HG03066 (cell line): ENCODE measurements around the gene TMEM129.

Experiments used
- ATAC-seq: cut with Tn5 transposase; IDR thresholded peaks from one replicate; pipeline ENCODE4 v1.9.1; 2021; ENCODE audit warnings: low read depth; ENCODE audit not compliant: unreplicated experiment

Gene TMEM129

GRCh38 chr4:1758306-1759121 lies 37.4 kb upstream of the TMEM129 start:
- no peak for ATAC-seq

- ATAC-seq: no peak
Observed at GRCh38 chr4:1757836-1758235, 36.7 kb upstream of the TMEM129 start.

- no peak for ATAC-seq
Observed at GRCh38 chr4:1756893-1757779, 36.0 kb upstream of the TMEM129 start.

- no peak for ATAC-seq
Observed at GRCh38 chr4:1756079-1756478, 35.0 kb upstream of the TMEM129 start.

- no peak for ATAC-seq
Observed at GRCh38 chr4:1755297-1755696, 34.2 kb upstream of the TMEM129 start.

- no peak for ATAC-seq
Observed at GRCh38 chr4:1754336-1754735, 33.2 kb upstream of the TMEM129 start.

GRCh38 chr4:1753697-1754311 lies 32.7 kb upstream of the TMEM129 start:
- no peak for ATAC-seq

GRCh38 chr4:1753294-1753696 lies 32.2 kb upstream of the TMEM129 start:
- no peak for ATAC-seq

- no peak for ATAC-seq
Observed at GRCh38 chr4:1752284-1753041, 31.3 kb upstream of the TMEM129 start.

- ATAC-seq: no peak
Observed at GRCh38 chr4:1751919-1752283, 30.8 kb upstream of the TMEM129 start.

GRCh38 chr4:1751155-1751918 lies 30.2 kb upstream of the TMEM129 start:
- ATAC-seq: no peak

- ATAC-seq: no peak
Observed at GRCh38 chr4:1750381-1751154, 29.4 kb upstream of the TMEM129 start.

- no peak for ATAC-seq
Observed at GRCh38 chr4:1749826-1750225, 28.7 kb upstream of the TMEM129 start.

- no peak for ATAC-seq
Observed at GRCh38 chr4:1749370-1749769, 28.2 kb upstream of the TMEM129 start.

GRCh38 chr4:1748465-1748995 lies 27.4 kb upstream of the TMEM129 start:
- no peak for ATAC-seq

GRCh38 chr4:1747603-1747967 lies 26.5 kb upstream of the TMEM129 start:
- no peak for ATAC-seq

GRCh38 chr4:1746919-1747602 lies 25.9 kb upstream of the TMEM129 start:
- no peak for ATAC-seq

GRCh38 chr4:1746265-1746691 lies 25.2 kb upstream of the TMEM129 start:
- peak; percentile 67 for ATAC-seq
